HepG2 (cell line): ENCODE results near the gene SND1. TPM values are rescaled to one million over a fixed set of nuclear protein-coding genes. Genes with fewer than 3 reads are reported as not detected.

Source experiments
- ATAC-seq: fragments of 200-7000 bp; cut with Tn5 transposase; 3 replicates; pipeline ENCODE4 v1.9.1; 2020; ENCODE audit warnings: mild to moderate bottlenecking, moderate library complexity
- BruUV-seq: library from RNA; stranded (reverse); fragments of 400-500 nt; replicated peaks from 2 replicates; lab custom pipeline; 2021; lab: Mats Ljungman, UMichigan
- CTCF ChIA-PET: fragments of 300-600 bp; formaldehyde crosslinking; extraction: SDS; loops from one replicate; lab custom pipeline; 2021; ENCODE audit warnings: low total read pairs, inconsistent platforms, low intra/inter-chr PET ratio; lab: Yijun Ruan, JAX
- POLR2A ChIA-PET: fragments of 350-600 bp; sonication (Branson Sonifier 250); formaldehyde crosslinking; loops from one replicate; lab custom pipeline; 2020; ENCODE audit warnings: antibody characterized with exemption, inconsistent platforms; lab: Yijun Ruan, JAX
- DNase-seq: peaks from one replicate; pipeline ENCODE4 v3.0.0-alpha.2; 2015; ENCODE audit warnings: low spot score
- FAIRE-seq: peaks from 3 replicates; lab custom pipeline; 2011; peaks lifted over from hg19 to GRCh38; lab: Jason Lieb, UNC
- H2AFZ ChIP-seq: one replicate; pipeline ENCODE4 v1.6.1; 2011; ENCODE audit warnings: low read length, inconsistent platforms
- H3K27ac ChIP-seq: fragments of 300-600 bp; 3 replicates; pipeline ENCODE4 v1.8.0; 2011; ENCODE audit warnings: mixed run types, mild to moderate bottlenecking, mixed read lengths, low read length, inconsistent platforms; ENCODE audit not compliant: insufficient read depth; ENCODE audit errors: extremely low read length
- H3K27me3 ChIP-seq, 2 experiments: fragments of 200-600 bp in 1 of 2; 2 replicates in 1 of 2; 3 replicates in 1 of 2; pipeline versions ENCODE4 v1.6.0 to v1.8.0; 2011; ENCODE audit warnings: low read length in 2 of 2, mild to moderate bottlenecking in 2 of 2, moderate library complexity in 2 of 2, inconsistent platforms in 1 of 2; ENCODE audit not compliant: insufficient read depth in 2 of 2, control insufficient read depth in 1 of 2
- H3K36me3 ChIP-seq, 2 experiments: fragments of 200-600 bp in 1 of 2; replicated peaks in 1 of 2; 2 replicates in 1 of 2; 3 replicates in 1 of 2; pipeline versions ENCODE4 v1.5.1 to v1.8.0; 2011; ENCODE audit warnings: low read length in 2 of 2, inconsistent platforms in 1 of 2; ENCODE audit not compliant: insufficient read depth in 2 of 2, control insufficient read depth in 1 of 2
- H3K4me1 ChIP-seq: 2 replicates; pipeline ENCODE4 v1.5.1; 2012; ENCODE audit warnings: low read length, inconsistent platforms; ENCODE audit not compliant: insufficient read depth
- H3K4me2 ChIP-seq: 2 replicates; pipeline ENCODE4 v1.6.0; 2011; ENCODE audit warnings: low read depth, low read length, inconsistent platforms
- H3K4me3 ChIP-seq, 3 experiments: fragments of 200-600 bp in 1 of 3; sonication (generic), shearing (Covaris generic) in 1 of 3; replicated peaks in 1 of 3; 2 replicates each; pipeline ENCODE4 v1.5.1; 2011 to 2016; ENCODE audit warnings: low read length in 3 of 3, inconsistent platforms in 2 of 3, low read depth in 2 of 3, mild to moderate bottlenecking in 2 of 3, control low read depth in 1 of 3, mixed read lengths in 1 of 3; ENCODE audit not compliant: insufficient read depth in 1 of 3
- H3K79me2 ChIP-seq: one replicate; pipeline ENCODE4 v1.6.1; 2011; ENCODE audit warnings: low read length, inconsistent platforms; ENCODE audit not compliant: insufficient read depth
- H3K9ac ChIP-seq: 2 replicates; pipeline ENCODE4 v1.6.0; 2011; ENCODE audit warnings: mild to moderate bottlenecking, low read depth, low read length, inconsistent platforms; ENCODE audit not compliant: insufficient read depth
- H3K9me3 ChIP-seq: 2 replicates; pipeline ENCODE4 v1.5.1; 2012; ENCODE audit warnings: mild to moderate bottlenecking, low read length
- H4K20me1 ChIP-seq: 2 replicates; pipeline ENCODE4 v1.6.0; 2011; ENCODE audit warnings: inconsistent platforms, mild to moderate bottlenecking, low read length, moderate library complexity; ENCODE audit not compliant: insufficient read depth
- CBFB ChIP-seq: sonication (generic); formaldehyde crosslinking; IDR thresholded peaks from 2 replicates; pipeline ENCODE4 v1.4.0; 2020; ENCODE audit warnings: missing genetic modification reagents
- IRX3 ChIP-seq: sonication (generic); formaldehyde crosslinking; IDR thresholded peaks from 2 replicates; pipeline ENCODE4 v1.8.1; 2023; ENCODE audit warnings: mild to moderate bottlenecking, low read depth, missing genetic modification reagents, borderline replicate concordance
- JARID2 ChIP-seq: sonication (generic); formaldehyde crosslinking; IDR thresholded peaks from 2 replicates; pipeline ENCODE4 v1.8.1; 2023; ENCODE audit warnings: missing genetic modification reagents, inconsistent platforms; ENCODE audit not compliant: insufficient replicate concordance
- MBD4 ChIP-seq: IDR thresholded peaks from 2 replicates; pipeline ENCODE4 v1.6.1; 2012; ENCODE audit warnings: low read length, inconsistent platforms, borderline replicate concordance
- RBM22 ChIP-seq: fragments of 200-400 bp; formaldehyde crosslinking; optimal IDR thresholded peaks from 2 replicates; pipeline ENCODE3; 2017; ENCODE audit warnings: mild to moderate bottlenecking, low read length, moderate library complexity
- RELA ChIP-seq: sonication (generic); formaldehyde crosslinking; IDR thresholded peaks from 2 replicates; pipeline ENCODE4 v1.4.0; 2020; ENCODE audit warnings: missing genetic modification reagents
- ZNF552 ChIP-seq: sonication (generic); formaldehyde crosslinking; IDR thresholded peaks from 2 replicates; pipeline ENCODE4 v1.9.0; 2022; ENCODE audit warnings: missing genetic modification reagents, mild to moderate bottlenecking, borderline replicate concordance
- ZNF629 ChIP-seq: sonication (generic); formaldehyde crosslinking; conservative IDR thresholded peaks from 2 replicates; pipeline ENCODE4 v1.5.0; 2020; ENCODE audit warnings: missing genetic modification reagents
- WGBS: methylation state at CpG from one replicate; pipeline ENCODE4 v1.1.6; 2017; ENCODE audit warnings: low lambda C conversion rate; 5-methylcytosine and 5-hydroxymethylcytosine counted together
- in situ Hi-C: cut with HindIII; loops from 2 replicates; pipeline ENCODE4 v1.10.0; 2017; ENCODE audit warnings: low pct_unique_long_range_greater_than_20kb; ENCODE audit not compliant: extremely low pct_ligation_motif_present
- intact Hi-C: fragments of 100-400 bp; cut with micrococcal nuclease; formaldehyde crosslinking; loops from one replicate; pipeline ENCODE4 v1.10.0; 2022; ENCODE audit not compliant: unreplicated experiment
- polyA plus RNA-seq, 8 experiments: library from polyadenylated mRNA; depleted of rRNA in 3 of 8; stranded (reverse) in 7 of 8; unstranded in 1 of 8; fragments of >200 nt; fragmentation: Illumina TruSeq in 4 of 8; extraction: Trizol in 4 of 8; gene quantifications; 2 replicates each; pipeline versions ENCODE4 v1.2.1 to v1.2.3, GENCODE V29; 2011 to 2016; ENCODE audit warnings: low read depth in 4 of 8, missing spikeins in 1 of 8, mixed read lengths in 1 of 8; ENCODE audit not compliant: insufficient read depth in 1 of 8
- total RNA-seq, 5 experiments: library from RNA; depleted of rRNA; stranded (reverse); fragments of >200 nt; fragmentation: Illumina TruSeq; extraction: Trizol; gene quantifications; 2 replicates each; pipeline ENCODE4 v1.2.3, GENCODE V29; 2016; ENCODE audit warnings: low read depth in 1 of 5
- TF ChIP-seq, protein P1 (sequence below): sonication (generic); formaldehyde crosslinking; IDR thresholded peaks from 2 replicates; pipeline ENCODE4 v1.4.0; 2020; ENCODE audit warnings: missing genetic modification reagents, low read depth, mild to moderate bottlenecking, borderline replicate concordance
- TF ChIP-seq, protein P2 (sequence below): sonication (generic); formaldehyde crosslinking; IDR thresholded peaks from one replicate; pipeline ENCODE4 v1.5.1; 2020; ENCODE audit warnings: mild to moderate bottlenecking, missing genetic modification reagents; ENCODE audit errors: not compliant biosample characterization
- TF ChIP-seq, protein P3 (sequence below), 2 experiments: sonication (generic) in 1 of 2; formaldehyde crosslinking in 1 of 2; IDR thresholded peaks; 2 replicates each; pipeline versions ENCODE4 v1.4.0 to v1.6.1; 2016 to 2020; ENCODE audit warnings: borderline replicate concordance in 1 of 2, low read depth in 1 of 2, mild to moderate bottlenecking in 1 of 2, missing genetic modification reagents in 1 of 2

The SND1 gene
- total and polyA plus RNA-seq, 2 of the 13 experiments (the other 11 are each of a cell fraction or from before 2014, with no cell fraction given) = 110 to 182 TPM

- H4K20me1 ChIP-seq = peaks cover 16% of the 10 kb centered on the region
- peaks cover 9% of the 10 kb centered on the region for H3K79me2 ChIP-seq
- no peak overlapping the region for H3K27ac ChIP-seq
- no peak for ATAC-seq
- no peak for DNase-seq
- 98% methylated on average over 6 of the region's 6 CpGs for WGBS
- no peak overlapping the region for H3K4me2 ChIP-seq
- intact Hi-C loops = loop anchor here (5.0 kb wide), 1 partner anchor 92 kb away; no protein-coding TSS in a partner anchor
- POLR2A ChIA-PET = no interaction called here
- no peak overlapping the region for H3K9ac ChIP-seq
- no peak for FAIRE-seq
- H3K4me3 ChIP-seq = no peak overlapping the region
- no peak overlapping the region for H2AFZ ChIP-seq
- H3K27me3 ChIP-seq = no peaks in the 10 kb centered on the region
- no TSS peak for BruUV-seq
- H3K4me1 ChIP-seq = peaks cover 39% of the 10 kb centered on the region
- no peaks in the 10 kb centered on the region for H3K9me3 ChIP-seq
- in situ Hi-C loops = no loop called here
- peaks cover 0 to 11% of the 10 kb centered on the region in 2 experiments; a peak in 2 of 5 replicates for H3K36me3 ChIP-seq
- CTCF ChIA-PET = no interaction called here
- TF ChIP-seq IRX3 = no peak
- no peak for TF ChIP-seq CBFB (CRISPR knock-in tag)
- TF ChIP-seq, protein P1, sequence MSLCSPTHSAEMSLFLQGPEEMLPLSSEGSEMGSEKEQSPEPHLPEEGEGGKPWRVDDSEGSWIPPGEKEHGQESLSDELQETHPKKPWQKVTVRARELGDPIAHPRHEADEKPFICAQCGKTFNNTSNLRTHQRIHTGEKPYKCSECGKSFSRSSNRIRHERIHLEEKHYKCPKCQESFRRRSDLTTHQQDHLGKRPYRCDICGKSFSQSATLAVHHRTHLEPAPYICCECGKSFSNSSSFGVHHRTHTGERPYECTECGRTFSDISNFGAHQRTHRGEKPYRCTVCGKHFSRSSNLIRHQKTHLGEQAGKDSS (CRISPR knock-in tag) = no peak
- no peak for TF ChIP-seq JARID2
- TF ChIP-seq, protein P2, sequence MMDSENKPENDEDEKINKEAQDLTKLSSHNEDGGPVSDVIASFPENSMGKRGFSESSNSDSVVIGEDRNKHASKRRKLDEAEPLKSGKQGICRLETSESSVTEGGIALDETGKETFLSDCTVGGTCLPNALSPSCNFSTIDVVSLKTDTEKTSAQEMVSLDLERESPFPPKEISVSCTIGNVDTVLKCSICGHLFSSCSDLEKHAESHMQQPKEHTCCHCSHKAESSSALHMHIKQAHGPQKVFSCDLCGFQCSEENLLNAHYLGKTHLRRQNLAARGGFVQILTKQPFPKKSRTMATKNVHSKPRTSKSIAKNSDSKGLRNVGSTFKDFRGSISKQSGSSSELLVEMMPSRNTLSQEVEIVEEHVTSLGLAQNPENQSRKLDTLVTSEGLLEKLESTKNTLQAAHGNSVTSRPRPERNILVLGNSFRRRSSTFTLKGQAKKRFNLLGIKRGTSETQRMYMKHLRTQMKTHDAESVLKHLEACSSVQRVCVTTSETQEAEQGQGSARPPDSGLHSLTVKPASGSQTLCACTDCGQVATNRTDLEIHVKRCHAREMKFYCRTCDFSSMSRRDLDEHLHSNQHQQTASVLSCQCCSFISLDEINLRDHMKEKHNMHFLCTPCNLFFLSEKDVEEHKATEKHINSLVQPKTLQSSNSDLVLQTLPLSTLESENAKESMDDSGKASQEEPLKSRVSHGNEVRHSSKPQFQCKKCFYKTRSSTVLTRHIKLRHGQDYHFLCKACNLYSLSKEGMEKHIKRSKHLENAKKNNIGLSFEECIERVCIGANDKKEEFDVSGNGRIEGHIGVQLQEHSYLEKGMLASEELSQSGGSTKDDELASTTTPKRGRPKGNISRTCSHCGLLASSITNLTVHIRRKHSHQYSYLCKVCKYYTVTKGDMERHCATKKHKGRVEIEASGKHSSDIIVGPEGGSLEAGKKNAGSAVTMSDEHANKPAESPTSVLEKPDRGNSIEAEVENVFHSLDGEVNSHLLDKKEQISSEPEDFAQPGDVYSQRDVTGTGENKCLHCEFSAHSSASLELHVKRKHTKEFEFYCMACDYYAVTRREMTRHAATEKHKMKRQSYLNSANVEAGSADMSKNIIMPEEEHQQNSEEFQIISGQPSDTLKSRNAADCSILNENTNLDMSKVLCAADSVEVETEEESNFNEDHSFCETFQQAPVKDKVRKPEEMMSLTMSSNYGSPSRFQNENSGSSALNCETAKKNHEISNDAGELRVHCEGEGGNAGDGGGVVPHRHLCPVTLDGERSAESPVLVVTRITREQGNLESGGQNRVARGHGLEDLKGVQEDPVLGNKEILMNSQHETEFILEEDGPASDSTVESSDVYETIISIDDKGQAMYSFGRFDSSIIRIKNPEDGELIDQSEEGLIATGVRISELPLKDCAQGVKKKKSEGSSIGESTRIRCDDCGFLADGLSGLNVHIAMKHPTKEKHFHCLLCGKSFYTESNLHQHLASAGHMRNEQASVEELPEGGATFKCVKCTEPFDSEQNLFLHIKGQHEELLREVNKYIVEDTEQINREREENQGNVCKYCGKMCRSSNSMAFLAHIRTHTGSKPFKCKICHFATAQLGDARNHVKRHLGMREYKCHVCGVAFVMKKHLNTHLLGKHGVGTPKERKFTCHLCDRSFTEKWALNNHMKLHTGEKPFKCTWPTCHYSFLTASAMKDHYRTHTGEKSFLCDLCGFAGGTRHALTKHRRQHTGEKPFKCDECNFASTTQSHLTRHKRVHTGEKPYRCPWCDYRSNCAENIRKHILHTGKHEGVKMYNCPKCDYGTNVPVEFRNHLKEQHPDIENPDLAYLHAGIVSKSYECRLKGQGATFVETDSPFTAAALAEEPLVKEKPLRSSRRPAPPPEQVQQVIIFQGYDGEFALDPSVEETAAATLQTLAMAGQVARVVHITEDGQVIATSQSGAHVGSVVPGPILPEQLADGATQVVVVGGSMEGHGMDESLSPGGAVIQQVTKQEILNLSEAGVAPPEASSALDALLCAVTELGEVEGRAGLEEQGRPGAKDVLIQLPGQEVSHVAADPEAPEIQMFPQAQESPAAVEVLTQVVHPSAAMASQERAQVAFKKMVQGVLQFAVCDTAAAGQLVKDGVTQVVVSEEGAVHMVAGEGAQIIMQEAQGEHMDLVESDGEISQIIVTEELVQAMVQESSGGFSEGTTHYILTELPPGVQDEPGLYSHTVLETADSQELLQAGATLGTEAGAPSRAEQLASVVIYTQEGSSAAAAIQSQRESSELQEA (CRISPR knock-in tag) = no peak
- peak; percentile 16 for TF ChIP-seq RBM22
- TF ChIP-seq MBD4 = no peak
- TF ChIP-seq, protein P3, sequence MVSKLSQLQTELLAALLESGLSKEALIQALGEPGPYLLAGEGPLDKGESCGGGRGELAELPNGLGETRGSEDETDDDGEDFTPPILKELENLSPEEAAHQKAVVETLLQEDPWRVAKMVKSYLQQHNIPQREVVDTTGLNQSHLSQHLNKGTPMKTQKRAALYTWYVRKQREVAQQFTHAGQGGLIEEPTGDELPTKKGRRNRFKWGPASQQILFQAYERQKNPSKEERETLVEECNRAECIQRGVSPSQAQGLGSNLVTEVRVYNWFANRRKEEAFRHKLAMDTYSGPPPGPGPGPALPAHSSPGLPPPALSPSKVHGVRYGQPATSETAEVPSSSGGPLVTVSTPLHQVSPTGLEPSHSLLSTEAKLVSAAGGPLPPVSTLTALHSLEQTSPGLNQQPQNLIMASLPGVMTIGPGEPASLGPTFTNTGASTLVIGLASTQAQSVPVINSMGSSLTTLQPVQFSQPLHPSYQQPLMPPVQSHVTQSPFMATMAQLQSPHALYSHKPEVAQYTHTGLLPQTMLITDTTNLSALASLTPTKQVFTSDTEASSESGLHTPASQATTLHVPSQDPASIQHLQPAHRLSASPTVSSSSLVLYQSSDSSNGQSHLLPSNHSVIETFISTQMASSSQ (IDR thresholded peaks at IDR 0.05; ENCODE audit: low read depth) = no peak
- TF ChIP-seq, protein P3 (CRISPR knock-in tag; IDR thresholded peaks at IDR 0.05; ENCODE audit: borderline replicate concordance) = no peak
- TF ChIP-seq RELA (CRISPR knock-in tag) = no peak
- TF ChIP-seq ZNF552 (CRISPR knock-in tag) = no peak
- peak; percentile 92 for TF ChIP-seq ZNF629 (CRISPR knock-in tag)
These were observed 262.7 kb downstream of the SND1 start for GRCh38 chr7:127914693-127915092.
